MCF 10A (cell line): ENCODE results near the gene SPN. TPM values are rescaled to one million over a fixed set of nuclear protein-coding genes. Genes with fewer than 3 reads are reported as not detected.

Source experiments
- BruUV-seq: library from RNA; stranded (reverse); fragments of 400-500 nt; replicated peaks from 2 replicates; lab custom pipeline; 2021; lab: Mats Ljungman, UMichigan
- CTCF ChIA-PET: fragments of 300-600 bp; sonication (Branson Sonifier 250); formaldehyde crosslinking; extraction: SDS; loops from one replicate; lab custom pipeline; 2021; ENCODE audit warnings: antibody characterized with exemption, inconsistent platforms; lab: Yijun Ruan, JAX
- POLR2A ChIA-PET: fragments of 300-600, 350-650 bp; sonication (Branson Sonifier 250); formaldehyde crosslinking; extraction: SDS; loops from one replicate; lab custom pipeline; 2020; ENCODE audit warnings: antibody characterized with exemption, inconsistent platforms; lab: Yijun Ruan, JAX
- DNase-seq: peaks from one replicate; pipeline ENCODE4 v3.0.0-alpha.2; 2018; ENCODE audit not compliant: unreplicated experiment
- H3K27ac Mint-ChIP-seq: one replicate; pipeline ENCODE4 v1.8.0; 2022; ENCODE audit warnings: mild to moderate bottlenecking, low read depth, mixed read lengths; ENCODE audit not compliant: unreplicated experiment
- H3K27me3 Mint-ChIP-seq: one replicate; pipeline ENCODE4 v1.8.0; 2022; ENCODE audit warnings: mixed read lengths; ENCODE audit not compliant: insufficient read depth, unreplicated experiment
- H3K36me3 Mint-ChIP-seq: one replicate; pipeline ENCODE4 v1.8.0; 2022; ENCODE audit warnings: mild to moderate bottlenecking, moderate library complexity, mixed read lengths; ENCODE audit not compliant: insufficient read depth, unreplicated experiment
- H3K4me1 Mint-ChIP-seq: one replicate; pipeline ENCODE4 v1.8.0; 2022; ENCODE audit warnings: mixed read lengths; ENCODE audit not compliant: insufficient read depth, unreplicated experiment
- H3K4me3 Mint-ChIP-seq: one replicate; pipeline ENCODE4 v1.8.0; 2022; ENCODE audit warnings: mild to moderate bottlenecking, moderate library complexity, mixed read lengths; ENCODE audit not compliant: unreplicated experiment
- H3K9me3 Mint-ChIP-seq: one replicate; pipeline ENCODE4 v1.8.0; 2022; ENCODE audit warnings: mixed read lengths; ENCODE audit not compliant: unreplicated experiment
- intact Hi-C: fragments of 100-400 bp; cut with micrococcal nuclease; formaldehyde crosslinking; loops from 2 replicates; pipeline ENCODE4 v1.14.1; 2022
- total RNA-seq: library from RNA; stranded (reverse); gene quantifications from 2 replicates; pipeline ENCODE4 v1.2.3, GENCODE V29; 2022
- TF ChIP-seq, protein P1 (sequence below): fragments of 200-600 bp; IDR thresholded peaks from one replicate; pipeline ENCODE4 v1.8.0; 2022; ENCODE audit warnings: antibody characterized with exemption, mild to moderate bottlenecking; ENCODE audit not compliant: unreplicated experiment

Gene SPN
- total RNA-seq, 1 experiment from 2014 or later: not detected

DNA sequence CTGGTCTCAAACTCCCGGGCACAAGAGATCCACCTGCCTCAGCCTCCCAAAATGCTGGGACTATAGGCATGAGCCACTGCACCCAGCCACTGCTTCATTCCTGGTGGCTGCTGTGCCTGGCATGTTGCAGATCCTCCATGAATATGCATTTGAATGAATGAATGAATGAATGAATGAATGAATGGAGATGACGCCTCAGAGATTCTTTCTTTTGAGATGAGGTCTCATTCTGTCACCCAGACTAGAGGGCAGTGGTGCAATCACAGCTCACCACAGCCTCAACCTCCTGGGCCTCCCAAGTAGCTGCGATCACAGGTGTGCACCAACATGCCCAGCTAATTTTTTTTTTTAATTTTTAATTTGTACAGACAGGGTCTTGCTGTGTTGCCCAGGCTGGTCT, 5.2 kb downstream of the SPN start:
- no TSS peak for BruUV-seq
- CTCF ChIA-PET: interaction anchor here (0.6 kb wide), 1 partner anchor 68 kb away, joined by 3 read pairs; no protein-coding TSS in a partner anchor
- no peaks in the 10 kb centered on the region for H3K4me1 Mint-ChIP-seq
- H3K4me3 Mint-ChIP-seq: no peak overlapping the region
- POLR2A ChIA-PET: no interaction called here
- DNase-seq: no peak
- peaks cover 11% of the 10 kb centered on the region for H3K27me3 Mint-ChIP-seq
- H3K27ac Mint-ChIP-seq: no peak overlapping the region
- intact Hi-C loops: no loop called here
- H3K36me3 Mint-ChIP-seq: peaks cover 6% of the 10 kb centered on the region
- TF ChIP-seq, protein P1, sequence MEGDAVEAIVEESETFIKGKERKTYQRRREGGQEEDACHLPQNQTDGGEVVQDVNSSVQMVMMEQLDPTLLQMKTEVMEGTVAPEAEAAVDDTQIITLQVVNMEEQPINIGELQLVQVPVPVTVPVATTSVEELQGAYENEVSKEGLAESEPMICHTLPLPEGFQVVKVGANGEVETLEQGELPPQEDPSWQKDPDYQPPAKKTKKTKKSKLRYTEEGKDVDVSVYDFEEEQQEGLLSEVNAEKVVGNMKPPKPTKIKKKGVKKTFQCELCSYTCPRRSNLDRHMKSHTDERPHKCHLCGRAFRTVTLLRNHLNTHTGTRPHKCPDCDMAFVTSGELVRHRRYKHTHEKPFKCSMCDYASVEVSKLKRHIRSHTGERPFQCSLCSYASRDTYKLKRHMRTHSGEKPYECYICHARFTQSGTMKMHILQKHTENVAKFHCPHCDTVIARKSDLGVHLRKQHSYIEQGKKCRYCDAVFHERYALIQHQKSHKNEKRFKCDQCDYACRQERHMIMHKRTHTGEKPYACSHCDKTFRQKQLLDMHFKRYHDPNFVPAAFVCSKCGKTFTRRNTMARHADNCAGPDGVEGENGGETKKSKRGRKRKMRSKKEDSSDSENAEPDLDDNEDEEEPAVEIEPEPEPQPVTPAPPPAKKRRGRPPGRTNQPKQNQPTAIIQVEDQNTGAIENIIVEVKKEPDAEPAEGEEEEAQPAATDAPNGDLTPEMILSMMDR: no peak
- no peaks in the 10 kb centered on the region for H3K9me3 Mint-ChIP-seq

DNA sequence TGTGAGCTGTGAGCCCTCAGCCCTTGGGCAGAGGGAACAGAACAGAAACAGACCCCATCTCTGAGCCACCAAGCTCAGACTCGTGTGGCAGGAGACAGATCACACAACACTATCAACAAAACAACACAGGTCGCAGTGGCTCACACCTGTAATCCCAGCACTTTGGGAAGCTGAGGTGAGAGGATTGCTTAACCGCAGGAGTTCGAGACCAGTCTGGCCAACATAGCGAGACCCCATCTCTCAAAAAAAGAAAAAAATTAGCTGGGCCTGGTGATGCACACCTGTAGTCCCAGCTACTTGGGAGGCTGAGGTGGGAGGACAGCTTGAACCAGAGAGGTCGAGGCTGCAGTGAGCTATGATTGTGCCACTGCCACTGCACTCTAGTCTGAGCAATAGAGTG, 10.5 kb downstream of the SPN start:
- BruUV-seq: no TSS peak
- TF ChIP-seq, protein P1: no peak
- Mint-ChIP-seq H3K9me3 (no peaks in the 10 kb centered on the region), H3K27ac (no peak overlapping the region), H3K36me3 (peaks cover 6% of the 10 kb centered on the region), H3K27me3 (peaks cover 11% of the 10 kb centered on the region), H3K4me3 (no peak overlapping the region), H3K4me1 (no peaks in the 10 kb centered on the region)
- no peak for DNase-seq
- ChIA-PET CTCF (interaction anchor here (1.6 kb wide), 1 partner anchor 18 kb away, joined by 4 read pairs; no protein-coding TSS in a partner anchor), POLR2A (interaction anchor here (0.7 kb wide), 1 partner anchor 32 kb away, joined by 3 read pairs; no protein-coding TSS in a partner anchor)
- intact Hi-C loops: no loop called here

DNA sequence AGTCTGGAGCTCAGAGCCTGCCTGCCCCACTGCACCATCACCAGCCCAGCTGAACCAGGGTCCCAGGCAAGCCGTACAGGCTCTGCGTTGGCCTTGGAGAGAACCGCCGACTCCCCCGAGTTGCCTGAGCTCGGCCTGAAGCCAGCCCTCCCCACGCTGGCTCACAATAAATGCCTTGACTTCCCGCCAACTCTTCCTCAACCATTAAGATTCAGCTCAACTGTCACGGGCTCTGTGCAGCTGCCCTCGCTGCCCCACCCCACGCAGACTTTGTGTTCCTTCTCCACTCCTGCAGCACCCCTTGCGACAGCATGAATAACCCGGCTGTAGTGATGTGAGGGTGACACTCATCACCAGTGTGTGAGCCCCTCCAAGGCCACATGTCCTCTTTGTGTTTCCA, 11.1 kb downstream of the SPN start:
- ChIA-PET CTCF (interaction anchor here (1.6 kb wide), 1 partner anchor 17 kb away, joined by 4 read pairs; no protein-coding TSS in a partner anchor), POLR2A (no interaction called here)
- H3K9me3 Mint-ChIP-seq: no peaks in the 10 kb centered on the region
- BruUV-seq: no TSS peak
- H3K4me3 Mint-ChIP-seq: no peak overlapping the region
- H3K36me3 Mint-ChIP-seq: peaks cover 6% of the 10 kb centered on the region
- TF ChIP-seq, protein P1: no peak
- no peak overlapping the region for H3K27ac Mint-ChIP-seq
- peaks cover under 1% of the 10 kb centered on the region for H3K4me1 Mint-ChIP-seq
- intact Hi-C loops: no loop called here
- peaks cover 11% of the 10 kb centered on the region for H3K27me3 Mint-ChIP-seq
- DNase-seq: no peak

DNA sequence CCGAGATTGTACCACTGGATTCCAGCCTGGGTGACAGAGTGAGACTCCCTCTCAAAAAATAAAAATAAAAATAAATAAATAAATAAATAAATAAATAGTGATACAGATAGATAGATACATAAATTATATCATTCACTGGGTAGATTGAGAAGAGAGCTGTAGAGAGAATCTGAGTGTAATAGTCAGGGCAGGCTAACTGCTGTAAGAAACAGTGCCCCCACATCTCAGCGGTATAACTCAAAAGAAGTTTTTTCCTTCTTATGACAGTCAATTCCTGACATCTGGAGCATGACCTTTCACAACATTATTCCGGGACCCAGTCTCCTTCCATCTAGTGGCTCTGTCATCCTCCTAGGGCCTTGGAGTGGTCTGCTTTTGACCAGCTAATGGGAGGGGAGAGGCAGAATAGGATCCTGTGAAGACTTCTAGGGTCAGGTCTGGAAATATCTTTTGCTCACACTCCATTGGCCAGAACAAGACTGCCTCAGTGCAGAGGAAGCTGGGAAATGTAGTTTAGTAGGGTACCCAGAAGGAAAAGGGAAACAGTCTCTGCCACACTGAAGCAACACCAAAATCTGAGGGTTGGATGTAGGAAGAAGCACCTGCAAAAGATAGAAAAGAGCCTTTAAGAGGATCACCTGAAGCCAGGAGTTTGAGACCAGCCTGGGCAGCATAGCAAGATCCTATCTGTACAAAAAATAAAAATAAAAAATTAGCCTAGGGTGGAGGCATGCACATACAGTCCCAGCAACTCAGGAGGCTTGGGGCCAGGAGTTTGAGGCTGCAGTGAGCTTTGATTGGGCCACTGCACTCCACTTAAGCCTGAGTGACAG, 13.0 kb downstream of the SPN start:
- Mint-ChIP-seq H3K27me3 (peaks cover 9% of the 10 kb centered on the region), H3K4me1 (peaks cover 5% of the 10 kb centered on the region), H3K9me3 (no peaks in the 10 kb centered on the region), H3K27ac (no peak overlapping the region), H3K4me3 (no peak overlapping the region), H3K36me3 (peaks cover 6% of the 10 kb centered on the region)
- peak; percentile 11 for DNase-seq
- POLR2A ChIA-PET: interaction anchor here (0.6 to 1.0 kb wide), 2 partner anchors 11 to 409 kb away, joined by 3 read pairs; no protein-coding TSS in a partner anchor
- intact Hi-C loops: no loop called here
- TF ChIP-seq, protein P1: no peak
- BruUV-seq: no TSS peak
- CTCF ChIA-PET: interaction anchor here (0.5 to 1.0 kb wide), 8 partner anchors 16 to 731 kb away, joined by 3 to 6 read pairs (median 4); no protein-coding TSS in a partner anchor
